HepG2 (cell line): ENCODE results near the gene LUZP2. TPM values are rescaled to one million over a fixed set of nuclear protein-coding genes. Genes with fewer than 3 reads are reported as not detected.

Source experiments
- ATAC-seq: fragments of 200-7000 bp; cut with Tn5 transposase; 3 replicates; pipeline ENCODE4 v1.9.1; 2020; ENCODE audit warnings: mild to moderate bottlenecking, moderate library complexity
- BruUV-seq: library from RNA; stranded (reverse); fragments of 400-500 nt; replicated peaks from 2 replicates; lab custom pipeline; 2021; lab: Mats Ljungman, UMichigan
- CTCF ChIA-PET: fragments of 300-600 bp; formaldehyde crosslinking; extraction: SDS; loops from one replicate; lab custom pipeline; 2021; ENCODE audit warnings: low total read pairs, inconsistent platforms, low intra/inter-chr PET ratio; lab: Yijun Ruan, JAX
- POLR2A ChIA-PET: fragments of 350-600 bp; sonication (Branson Sonifier 250); formaldehyde crosslinking; loops from one replicate; lab custom pipeline; 2020; ENCODE audit warnings: antibody characterized with exemption, inconsistent platforms; lab: Yijun Ruan, JAX
- DNase-seq: peaks from one replicate; pipeline ENCODE4 v3.0.0-alpha.2; 2015; ENCODE audit warnings: low spot score
- FAIRE-seq: peaks from 3 replicates; lab custom pipeline; 2011; peaks lifted over from hg19 to GRCh38; lab: Jason Lieb, UNC
- H2AFZ ChIP-seq: one replicate; pipeline ENCODE4 v1.6.1; 2011; ENCODE audit warnings: low read length, inconsistent platforms
- H3K27ac ChIP-seq: fragments of 300-600 bp; 3 replicates; pipeline ENCODE4 v1.8.0; 2011; ENCODE audit warnings: mixed run types, mild to moderate bottlenecking, mixed read lengths, low read length, inconsistent platforms; ENCODE audit not compliant: insufficient read depth; ENCODE audit errors: extremely low read length
- H3K27me3 ChIP-seq, 2 experiments: fragments of 200-600 bp in 1 of 2; 2 replicates in 1 of 2; 3 replicates in 1 of 2; pipeline versions ENCODE4 v1.6.0 to v1.8.0; 2011; ENCODE audit warnings: low read length in 2 of 2, mild to moderate bottlenecking in 2 of 2, moderate library complexity in 2 of 2, inconsistent platforms in 1 of 2; ENCODE audit not compliant: insufficient read depth in 2 of 2, control insufficient read depth in 1 of 2
- H3K36me3 ChIP-seq, 2 experiments: fragments of 200-600 bp in 1 of 2; replicated peaks in 1 of 2; 2 replicates in 1 of 2; 3 replicates in 1 of 2; pipeline versions ENCODE4 v1.5.1 to v1.8.0; 2011; ENCODE audit warnings: low read length in 2 of 2, inconsistent platforms in 1 of 2; ENCODE audit not compliant: insufficient read depth in 2 of 2, control insufficient read depth in 1 of 2
- H3K4me1 ChIP-seq: 2 replicates; pipeline ENCODE4 v1.5.1; 2012; ENCODE audit warnings: low read length, inconsistent platforms; ENCODE audit not compliant: insufficient read depth
- H3K4me2 ChIP-seq: 2 replicates; pipeline ENCODE4 v1.6.0; 2011; ENCODE audit warnings: low read depth, low read length, inconsistent platforms
- H3K4me3 ChIP-seq, 3 experiments: fragments of 200-600 bp in 1 of 3; sonication (generic), shearing (Covaris generic) in 1 of 3; replicated peaks in 1 of 3; 2 replicates each; pipeline ENCODE4 v1.5.1; 2011 to 2016; ENCODE audit warnings: low read length in 3 of 3, inconsistent platforms in 2 of 3, low read depth in 2 of 3, mild to moderate bottlenecking in 2 of 3, control low read depth in 1 of 3, mixed read lengths in 1 of 3; ENCODE audit not compliant: insufficient read depth in 1 of 3
- H3K79me2 ChIP-seq: one replicate; pipeline ENCODE4 v1.6.1; 2011; ENCODE audit warnings: low read length, inconsistent platforms; ENCODE audit not compliant: insufficient read depth
- H3K9ac ChIP-seq: 2 replicates; pipeline ENCODE4 v1.6.0; 2011; ENCODE audit warnings: mild to moderate bottlenecking, low read depth, low read length, inconsistent platforms; ENCODE audit not compliant: insufficient read depth
- H3K9me3 ChIP-seq: 2 replicates; pipeline ENCODE4 v1.5.1; 2012; ENCODE audit warnings: mild to moderate bottlenecking, low read length
- H4K20me1 ChIP-seq: 2 replicates; pipeline ENCODE4 v1.6.0; 2011; ENCODE audit warnings: inconsistent platforms, mild to moderate bottlenecking, low read length, moderate library complexity; ENCODE audit not compliant: insufficient read depth
- FUBP1 ChIP-seq: sonication (generic); formaldehyde crosslinking; IDR thresholded peaks from 2 replicates; pipeline ENCODE4 v1.5.1; 2020; ENCODE audit warnings: missing genetic modification reagents, mild to moderate bottlenecking, borderline replicate concordance
- GZF1 ChIP-seq: sonication (generic); formaldehyde crosslinking; IDR thresholded peaks from 2 replicates; pipeline ENCODE4 v1.5.1; 2020; ENCODE audit warnings: mild to moderate bottlenecking, missing genetic modification reagents
- JARID2 ChIP-seq: sonication (generic); formaldehyde crosslinking; IDR thresholded peaks from 2 replicates; pipeline ENCODE4 v1.8.1; 2023; ENCODE audit warnings: missing genetic modification reagents, inconsistent platforms; ENCODE audit not compliant: insufficient replicate concordance
- LRRFIP1 ChIP-seq: sonication (generic); formaldehyde crosslinking; conservative IDR thresholded peaks from 2 replicates; pipeline ENCODE4 v1.4.0; 2020; ENCODE audit warnings: missing genetic modification reagents
- MED1 ChIP-seq: sonication (generic); formaldehyde crosslinking; IDR thresholded peaks from 2 replicates; pipeline ENCODE4 v1.4.0; 2020; ENCODE audit warnings: missing genetic modification reagents
- PITX1 ChIP-seq: sonication (generic); formaldehyde crosslinking; IDR thresholded peaks from 2 replicates; pipeline ENCODE4 v1.5.1; 2020; ENCODE audit warnings: mild to moderate bottlenecking, missing genetic modification reagents
- PRMT3 ChIP-seq: sonication (generic); formaldehyde crosslinking; IDR thresholded peaks from 2 replicates; pipeline ENCODE4 v1.8.1; 2022; ENCODE audit warnings: low read depth, mild to moderate bottlenecking, moderate library complexity, missing genetic modification reagents, borderline replicate concordance
- RARA ChIP-seq: IDR thresholded peaks from 2 replicates; pipeline ENCODE4 v1.6.1; 2016; ENCODE audit warnings: missing genetic modification reagents, missing compliant biosample characterization
- SIX4 ChIP-seq: sonication (generic); formaldehyde crosslinking; IDR thresholded peaks from 2 replicates; pipeline ENCODE4 v1.4.0; 2020; ENCODE audit warnings: missing genetic modification reagents
- SMAD3 ChIP-seq: sonication (generic); formaldehyde crosslinking; IDR thresholded peaks from 2 replicates; pipeline ENCODE4 v1.4.0; 2020; ENCODE audit warnings: missing genetic modification reagents
- TBP ChIP-seq: sonication (generic); formaldehyde crosslinking; IDR thresholded peaks from 2 replicates; pipeline ENCODE4 v1.5.0; 2020; ENCODE audit warnings: missing genetic modification reagents
- TFDP2 ChIP-seq: sonication (generic); formaldehyde crosslinking; IDR thresholded peaks from 2 replicates; pipeline ENCODE4 v1.4.0; 2020; ENCODE audit warnings: missing genetic modification reagents
- TOE1 ChIP-seq: sonication (generic); formaldehyde crosslinking; IDR thresholded peaks from 2 replicates; pipeline ENCODE4 v1.4.0; 2020; ENCODE audit warnings: mild to moderate bottlenecking, missing genetic modification reagents
- ZFP36 ChIP-seq: fragments of 150-350 bp; IDR thresholded peaks from 2 replicates; pipeline ENCODE4 v1.6.1; 2018; ENCODE audit warnings: borderline replicate concordance, low read length, low read depth; ENCODE audit not compliant: partially characterized antibody
- ZNF124 ChIP-seq: sonication (generic); formaldehyde crosslinking; IDR thresholded peaks from 2 replicates; pipeline ENCODE4 v1.4.0; 2020; ENCODE audit warnings: missing genetic modification reagents
- ZNF354B ChIP-seq: sonication (generic); formaldehyde crosslinking; IDR thresholded peaks from 2 replicates; pipeline ENCODE4 v1.8.0; 2022; ENCODE audit warnings: mild to moderate bottlenecking, missing genetic modification reagents
- ZNF550 ChIP-seq: sonication (generic); formaldehyde crosslinking; IDR thresholded peaks from 2 replicates; pipeline ENCODE4 v1.4.0; 2020; ENCODE audit warnings: mild to moderate bottlenecking, missing genetic modification reagents, borderline replicate concordance
- ZNF580 ChIP-seq: IDR thresholded peaks from 2 replicates; pipeline ENCODE4 v1.6.1; 2016; ENCODE audit warnings: low read depth, borderline replicate concordance
- ZNF644 ChIP-seq: IDR thresholded peaks from 2 replicates; pipeline ENCODE4 v1.6.1; 2016; ENCODE audit warnings: low read depth
- ZNF672 ChIP-seq: sonication (generic); formaldehyde crosslinking; IDR thresholded peaks from 2 replicates; pipeline ENCODE4 v1.8.1; 2022; ENCODE audit warnings: missing genetic modification reagents
- WGBS: methylation state at CpG from one replicate; pipeline ENCODE4 v1.1.6; 2017; ENCODE audit warnings: low lambda C conversion rate; 5-methylcytosine and 5-hydroxymethylcytosine counted together
- in situ Hi-C: cut with HindIII; loops from 2 replicates; pipeline ENCODE4 v1.10.0; 2017; ENCODE audit warnings: low pct_unique_long_range_greater_than_20kb; ENCODE audit not compliant: extremely low pct_ligation_motif_present
- intact Hi-C: fragments of 100-400 bp; cut with micrococcal nuclease; formaldehyde crosslinking; loops from one replicate; pipeline ENCODE4 v1.10.0; 2022; ENCODE audit not compliant: unreplicated experiment
- polyA plus RNA-seq, 8 experiments: library from polyadenylated mRNA; depleted of rRNA in 3 of 8; stranded (reverse) in 7 of 8; unstranded in 1 of 8; fragments of >200 nt; fragmentation: Illumina TruSeq in 4 of 8; extraction: Trizol in 4 of 8; gene quantifications; 2 replicates each; pipeline versions ENCODE4 v1.2.1 to v1.2.3, GENCODE V29; 2011 to 2016; ENCODE audit warnings: low read depth in 4 of 8, missing spikeins in 1 of 8, mixed read lengths in 1 of 8; ENCODE audit not compliant: insufficient read depth in 1 of 8
- total RNA-seq, 5 experiments: library from RNA; depleted of rRNA; stranded (reverse); fragments of >200 nt; fragmentation: Illumina TruSeq; extraction: Trizol; gene quantifications; 2 replicates each; pipeline ENCODE4 v1.2.3, GENCODE V29; 2016; ENCODE audit warnings: low read depth in 1 of 5

Gene LUZP2
- total and polyA plus RNA-seq, 2 of the 13 experiments (the other 11 are each of a cell fraction or from before 2014, with no cell fraction given) = not detected

- Histone ChIP-seq H3K27me3 (no peaks in the 10 kb centered on the region), H3K9ac (no peak overlapping the region), H3K4me2 (no peak overlapping the region), H3K79me2 (no peaks in the 10 kb centered on the region), H3K4me3 (no peak overlapping the region), H2AFZ (no peak overlapping the region), H3K9me3 (no peaks in the 10 kb centered on the region), H3K4me1 (no peaks in the 10 kb centered on the region), H3K27ac (no peak overlapping the region), H3K36me3 (no peaks in the 10 kb centered on the region), H4K20me1 (no peaks in the 10 kb centered on the region)
- POLR2A ChIA-PET = no interaction called here
- 0% methylated on average over 3 of the region's 3 CpGs for WGBS
- intact Hi-C loops = no loop called here
- in situ Hi-C loops = no loop called here
- BruUV-seq = no TSS peak
- CTCF ChIA-PET = no interaction called here
- TF ChIP-seq LRRFIP1 (CRISPR knock-in tag) (no peak), ZNF354B (CRISPR knock-in tag) (no peak), ZNF124 (CRISPR knock-in tag) (no peak), FUBP1 (CRISPR knock-in tag) (no peak), JARID2 (CRISPR knock-in tag) (no peak), SIX4 (CRISPR knock-in tag) (no peak), MED1 (no peak), TBP (CRISPR knock-in tag) (no peak), PRMT3 (CRISPR knock-in tag) (no peak), ZNF550 (CRISPR knock-in tag) (no peak), PITX1 (no peak), ZFP36 (no peak), ZNF644 (CRISPR knock-in tag) (no peak), SMAD3 (CRISPR knock-in tag) (no peak), RARA (CRISPR knock-in tag) (no peak), TOE1 (no peak), ZNF672 (CRISPR knock-in tag) (no peak), ZNF580 (CRISPR knock-in tag) (no peak), GZF1 (CRISPR knock-in tag) (no peak), TFDP2 (CRISPR knock-in tag) (no peak)
- ATAC-seq (no peak), FAIRE-seq (no peak), DNase-seq (no peak)
Observed at GRCh38 chr11:24556693-24557092, 59.8 kb downstream of the LUZP2 start.
